HFFc6 (cell line): Measurements from ENCODE around the gene SEMA4C. TPM values are rescaled to one million over a fixed set of nuclear protein-coding genes. Genes with fewer than 3 reads are reported as not detected.

ENCODE experiments used
- DNase-seq: peaks from one replicate; pipeline ENCODE4 v3.0.0-alpha.2; 2018
- H3K27ac Mint-ChIP-seq: 2 replicates; pipeline ENCODE4 v1.8.0; 2020; ENCODE audit warnings: mild to moderate bottlenecking, mixed read lengths
- H3K27me3 Mint-ChIP-seq: 2 replicates; pipeline ENCODE4 v1.8.0; 2021; ENCODE audit warnings: mild to moderate bottlenecking, moderate library complexity, mixed read lengths; ENCODE audit not compliant: insufficient read depth
- H3K36me3 Mint-ChIP-seq: 2 replicates; pipeline ENCODE4 v1.8.0; 2021; ENCODE audit warnings: low read depth, mixed read lengths
- H3K4me1 Mint-ChIP-seq: 2 replicates; pipeline ENCODE4 v1.8.0; 2020; ENCODE audit warnings: low read depth, mixed read lengths
- H3K4me3 Mint-ChIP-seq: 2 replicates; pipeline ENCODE4 v1.8.0; 2020; ENCODE audit warnings: mild to moderate bottlenecking, moderate library complexity, mixed read lengths
- H3K9me3 Mint-ChIP-seq: 2 replicates; pipeline ENCODE4 v1.8.0; 2020; ENCODE audit warnings: mild to moderate bottlenecking, mixed read lengths
- total RNA-seq, 6 experiments: library from RNA; stranded (reverse); fragmentation: NEBNext Ultra II Directional; extraction: Animal tissue kit (Norgen Biotek cat#: 25700); gene quantifications; 2 replicates in 1 of 6; 3 replicates in 5 of 6; pipeline ENCODE4 v1.2.3, GENCODE V29; 2021
- TF ChIP-seq, protein P1 (sequence below): fragments of 200-600 bp; sonication (generic); IDR thresholded peaks from 2 replicates; pipeline ENCODE4 v1.5.0; 2021; ENCODE audit warnings: antibody characterized with exemption, mild to moderate bottlenecking

The SEMA4C gene
- total RNA-seq, 6 experiments from 2014 or later: 11.6 to 13.7 (median 12.7) TPM

DNA sequence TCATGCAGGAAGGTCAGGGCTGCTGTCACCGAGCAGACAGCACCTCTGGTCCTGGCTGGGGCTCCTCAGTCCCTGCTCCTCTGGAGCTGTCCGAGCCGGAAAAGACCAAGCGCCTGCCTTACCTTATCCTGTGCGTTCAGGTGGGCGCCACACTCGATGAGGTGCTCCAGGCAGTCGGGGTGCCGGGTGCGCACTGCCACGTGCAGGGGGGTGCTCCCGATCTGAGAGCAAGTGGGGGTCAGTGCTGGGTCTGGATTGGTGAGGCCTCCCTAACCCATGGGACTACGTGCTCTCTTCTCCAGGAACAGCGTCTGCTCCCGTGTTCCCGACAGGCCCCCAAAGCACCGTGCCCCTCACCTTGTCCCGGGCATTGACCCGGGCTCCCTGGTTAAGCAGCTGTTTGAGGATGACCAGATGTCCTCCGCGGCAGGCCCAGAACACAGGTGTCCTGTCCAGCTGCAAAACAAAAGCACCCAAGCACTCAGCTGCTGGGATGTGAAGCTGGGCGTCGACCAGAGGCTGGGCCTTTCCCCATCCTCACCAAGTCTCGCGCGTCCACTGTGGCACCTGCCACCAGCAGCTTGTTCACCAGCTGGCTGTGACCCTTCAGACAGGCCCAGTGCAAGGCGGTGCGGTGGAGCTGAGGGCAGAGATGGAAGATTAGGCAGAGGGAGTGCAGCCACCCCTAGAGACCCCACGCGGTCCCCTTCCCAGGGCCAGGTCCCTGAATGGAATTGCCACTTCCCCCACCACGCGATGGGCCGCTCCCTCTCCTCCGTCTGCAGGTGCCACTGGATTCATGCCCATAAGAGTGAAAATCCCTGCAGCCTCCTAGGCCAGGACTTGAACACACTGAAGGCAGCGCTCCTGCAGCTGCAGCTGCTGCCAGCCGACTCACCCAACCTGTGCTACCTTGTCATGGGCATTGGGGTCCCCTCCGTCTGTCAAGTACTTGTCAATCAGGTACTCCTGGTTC, 29.7 kb downstream of the SEMA4C start:
- Mint-ChIP-seq H3K4me3 (no peak overlapping the region), H3K27ac (no peak overlapping the region), H3K4me1 (no peaks in the 10 kb centered on the region), H3K27me3 (peaks cover 2% of the 10 kb centered on the region), H3K36me3 (no peaks in the 10 kb centered on the region), H3K9me3 (no peaks in the 10 kb centered on the region)
- DNase-seq: no peak
- TF ChIP-seq, protein P1, sequence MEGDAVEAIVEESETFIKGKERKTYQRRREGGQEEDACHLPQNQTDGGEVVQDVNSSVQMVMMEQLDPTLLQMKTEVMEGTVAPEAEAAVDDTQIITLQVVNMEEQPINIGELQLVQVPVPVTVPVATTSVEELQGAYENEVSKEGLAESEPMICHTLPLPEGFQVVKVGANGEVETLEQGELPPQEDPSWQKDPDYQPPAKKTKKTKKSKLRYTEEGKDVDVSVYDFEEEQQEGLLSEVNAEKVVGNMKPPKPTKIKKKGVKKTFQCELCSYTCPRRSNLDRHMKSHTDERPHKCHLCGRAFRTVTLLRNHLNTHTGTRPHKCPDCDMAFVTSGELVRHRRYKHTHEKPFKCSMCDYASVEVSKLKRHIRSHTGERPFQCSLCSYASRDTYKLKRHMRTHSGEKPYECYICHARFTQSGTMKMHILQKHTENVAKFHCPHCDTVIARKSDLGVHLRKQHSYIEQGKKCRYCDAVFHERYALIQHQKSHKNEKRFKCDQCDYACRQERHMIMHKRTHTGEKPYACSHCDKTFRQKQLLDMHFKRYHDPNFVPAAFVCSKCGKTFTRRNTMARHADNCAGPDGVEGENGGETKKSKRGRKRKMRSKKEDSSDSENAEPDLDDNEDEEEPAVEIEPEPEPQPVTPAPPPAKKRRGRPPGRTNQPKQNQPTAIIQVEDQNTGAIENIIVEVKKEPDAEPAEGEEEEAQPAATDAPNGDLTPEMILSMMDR: no peak

DNA sequence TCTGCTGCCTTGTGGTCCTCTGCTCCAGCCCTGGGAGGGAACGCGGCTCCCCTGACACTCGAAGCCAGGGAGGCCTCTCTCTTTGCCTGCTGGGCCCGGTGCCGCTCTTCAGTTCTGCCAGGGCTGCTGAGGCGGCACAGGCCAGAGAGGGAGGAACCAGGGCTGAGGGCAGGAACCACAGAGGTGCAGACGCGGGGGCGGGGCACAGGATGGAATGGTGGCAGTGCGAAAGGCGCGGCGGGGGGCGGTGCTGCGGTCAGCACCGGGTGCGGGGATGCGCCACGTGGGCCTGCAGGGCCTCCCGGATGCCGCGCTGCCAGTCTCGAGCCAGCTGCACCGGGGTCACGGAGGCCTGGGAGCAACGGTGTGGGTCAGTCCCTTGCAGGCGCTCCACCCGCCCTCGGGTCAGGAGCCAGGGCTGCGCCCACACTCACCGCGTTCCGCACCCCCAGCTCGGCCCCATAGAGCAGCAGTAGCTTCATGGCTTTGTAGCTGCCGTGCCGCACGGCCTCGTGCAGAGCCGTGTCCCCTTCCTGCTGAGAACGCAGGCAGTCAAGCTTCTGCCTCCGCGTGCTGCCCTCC, 30.5 kb downstream of the SEMA4C start:
- TF ChIP-seq, protein P1: no peak
- Mint-ChIP-seq H3K4me1 (no peaks in the 10 kb centered on the region), H3K36me3 (no peaks in the 10 kb centered on the region), H3K4me3 (no peak overlapping the region), H3K27me3 (peaks cover 2% of the 10 kb centered on the region), H3K9me3 (no peaks in the 10 kb centered on the region), H3K27ac (no peak overlapping the region)
- DNase-seq: no peak

DNA sequence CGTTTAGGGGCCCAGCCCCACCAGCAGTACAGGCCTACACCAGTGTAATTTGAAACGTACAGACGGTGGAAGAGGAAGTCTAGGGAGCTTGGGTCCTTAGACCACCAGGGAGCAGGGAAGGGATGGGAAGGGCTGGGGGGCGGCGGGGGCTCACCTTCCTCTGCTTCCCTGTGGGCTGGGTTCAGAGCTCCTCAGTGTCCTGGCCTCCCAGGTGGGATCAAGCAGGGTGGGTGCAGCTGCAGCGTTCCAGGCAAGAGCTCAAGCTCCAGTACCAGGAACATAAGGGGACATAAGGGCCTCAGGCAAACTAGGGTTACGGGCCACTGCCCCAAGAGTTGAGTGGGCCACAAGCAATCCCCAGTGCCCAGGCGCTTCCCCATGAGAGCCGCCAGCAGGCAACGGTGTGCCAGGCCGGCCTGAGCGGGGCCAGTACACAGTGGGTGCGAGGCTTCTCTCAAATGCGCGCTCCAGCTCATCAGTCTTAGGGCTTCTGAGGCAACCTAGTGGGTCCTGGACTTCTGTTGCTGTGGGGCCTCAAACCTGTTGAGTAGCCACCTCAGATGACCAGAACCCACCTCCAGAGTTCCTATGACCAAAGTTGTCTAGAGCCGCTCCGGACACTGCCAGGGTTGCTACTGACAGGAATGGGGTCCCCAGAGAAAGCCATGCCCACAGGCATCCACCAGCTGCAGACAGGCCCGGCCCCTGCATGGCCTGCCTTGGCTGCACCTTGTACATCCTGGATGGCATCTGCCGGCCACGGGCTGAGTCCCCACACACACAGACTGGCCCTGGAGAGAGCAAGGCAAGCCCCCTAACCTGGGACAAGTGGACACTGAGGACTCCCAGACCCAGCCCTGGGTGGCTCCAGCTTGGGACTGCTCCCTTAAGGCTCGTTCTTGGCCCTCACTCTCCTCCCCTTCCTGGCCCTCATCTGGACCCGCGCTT, 31.3 kb downstream of the SEMA4C start:
- no peak for DNase-seq
- Mint-ChIP-seq H3K27ac (no peak overlapping the region), H3K36me3 (no peaks in the 10 kb centered on the region), H3K9me3 (no peaks in the 10 kb centered on the region), H3K27me3 (peaks cover 2% of the 10 kb centered on the region), H3K4me1 (peaks cover 2% of the 10 kb centered on the region), H3K4me3 (no peak overlapping the region)
- TF ChIP-seq, protein P1: no peak

DNA sequence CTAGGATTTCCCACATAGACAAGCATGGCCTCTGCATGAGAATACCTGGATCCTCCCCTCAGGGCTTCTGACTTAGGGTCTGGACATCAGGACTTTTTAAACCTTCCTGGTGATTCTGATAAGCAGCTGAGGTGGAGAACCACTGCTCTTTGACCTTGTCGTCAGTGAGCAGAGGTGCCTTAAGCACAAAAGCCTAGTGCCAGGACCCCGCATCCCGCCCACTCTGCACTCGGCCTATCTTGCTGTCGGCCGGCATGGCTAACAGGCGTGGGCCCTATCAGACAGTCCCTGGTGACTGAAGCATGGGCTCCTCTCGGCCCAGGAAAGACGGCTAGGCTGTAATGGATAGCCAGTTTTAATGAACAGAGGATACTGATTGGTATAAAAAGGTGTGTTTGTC, 32.3 kb downstream of the SEMA4C start:
- Mint-ChIP-seq H3K4me1 (peaks cover 13% of the 10 kb centered on the region), H3K4me3 (no peak overlapping the region), H3K27ac (no peak overlapping the region), H3K27me3 (no peaks in the 10 kb centered on the region; the same call in none of the 2 replicates), H3K36me3 (peaks cover 4% of the 10 kb centered on the region; the same call in 1 of the 2 replicates), H3K9me3 (no peaks in the 10 kb centered on the region)
- no peak for DNase-seq
- TF ChIP-seq, protein P1: no peak

DNA sequence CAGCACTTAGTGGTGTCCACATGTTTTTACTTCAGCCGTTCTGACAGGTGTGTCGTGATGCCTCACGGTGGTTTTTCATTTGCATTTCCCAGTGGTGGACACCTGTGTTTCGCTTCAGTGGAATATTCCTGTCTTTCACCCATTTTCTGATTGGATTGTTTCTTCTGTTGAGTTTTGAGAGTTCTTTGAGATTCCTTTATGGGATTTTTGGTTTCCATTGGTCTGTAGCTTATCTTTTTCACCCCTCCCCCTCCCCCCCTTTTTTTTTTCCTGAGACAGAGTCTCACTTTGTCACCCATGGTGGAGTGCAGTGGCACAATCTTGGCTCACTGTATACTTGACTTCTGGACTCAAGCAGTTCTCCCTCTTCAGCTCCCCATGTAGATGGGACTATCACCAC, 34.0 kb downstream of the SEMA4C start:
- TF ChIP-seq, protein P1: no peak
- H3K9me3 Mint-ChIP-seq: no peaks in the 10 kb centered on the region

More for the DNA sequence above, 34.0 kb downstream of the SEMA4C start:
- Mint-ChIP-seq H3K4me1 (peaks cover 16% of the 10 kb centered on the region), H3K27me3 (no peaks in the 10 kb centered on the region; the same call in 1 of the 2 replicates), H3K36me3 (peaks cover 4% of the 10 kb centered on the region; the same call in 1 of the 2 replicates), H3K27ac (no peak overlapping the region), H3K4me3 (no peak overlapping the region)
- DNase-seq: no peak
